HepG2 (cell line): Measurements from ENCODE around the gene PM20D1. TPM values are rescaled to one million over a fixed set of nuclear protein-coding genes. Genes with fewer than 3 reads are reported as not detected.

Source experiments
- ATAC-seq: fragments of 200-7000 bp; cut with Tn5 transposase; 3 replicates; pipeline ENCODE4 v1.9.1; 2020; ENCODE audit warnings: mild to moderate bottlenecking, moderate library complexity
- BruUV-seq: library from RNA; stranded (reverse); fragments of 400-500 nt; replicated peaks from 2 replicates; lab custom pipeline; 2021; lab: Mats Ljungman, UMichigan
- CTCF ChIA-PET: fragments of 300-600 bp; formaldehyde crosslinking; extraction: SDS; loops from one replicate; lab custom pipeline; 2021; ENCODE audit warnings: low total read pairs, inconsistent platforms, low intra/inter-chr PET ratio; lab: Yijun Ruan, JAX
- POLR2A ChIA-PET: fragments of 350-600 bp; sonication (Branson Sonifier 250); formaldehyde crosslinking; loops from one replicate; lab custom pipeline; 2020; ENCODE audit warnings: antibody characterized with exemption, inconsistent platforms; lab: Yijun Ruan, JAX
- DNase-seq: peaks from one replicate; pipeline ENCODE4 v3.0.0-alpha.2; 2015; ENCODE audit warnings: low spot score
- FAIRE-seq: peaks from 3 replicates; lab custom pipeline; 2011; peaks lifted over from hg19 to GRCh38; lab: Jason Lieb, UNC
- H2AFZ ChIP-seq: one replicate; pipeline ENCODE4 v1.6.1; 2011; ENCODE audit warnings: low read length, inconsistent platforms
- H3K27ac ChIP-seq: fragments of 300-600 bp; 3 replicates; pipeline ENCODE4 v1.8.0; 2011; ENCODE audit warnings: mixed run types, mild to moderate bottlenecking, mixed read lengths, low read length, inconsistent platforms; ENCODE audit not compliant: insufficient read depth; ENCODE audit errors: extremely low read length
- H3K27me3 ChIP-seq, 2 experiments: fragments of 200-600 bp in 1 of 2; 2 replicates in 1 of 2; 3 replicates in 1 of 2; pipeline versions ENCODE4 v1.6.0 to v1.8.0; 2011; ENCODE audit warnings: low read length in 2 of 2, mild to moderate bottlenecking in 2 of 2, moderate library complexity in 2 of 2, inconsistent platforms in 1 of 2; ENCODE audit not compliant: insufficient read depth in 2 of 2, control insufficient read depth in 1 of 2
- H3K36me3 ChIP-seq, 2 experiments: fragments of 200-600 bp in 1 of 2; replicated peaks in 1 of 2; 2 replicates in 1 of 2; 3 replicates in 1 of 2; pipeline versions ENCODE4 v1.5.1 to v1.8.0; 2011; ENCODE audit warnings: low read length in 2 of 2, inconsistent platforms in 1 of 2; ENCODE audit not compliant: insufficient read depth in 2 of 2, control insufficient read depth in 1 of 2
- H3K4me1 ChIP-seq: 2 replicates; pipeline ENCODE4 v1.5.1; 2012; ENCODE audit warnings: low read length, inconsistent platforms; ENCODE audit not compliant: insufficient read depth
- H3K4me2 ChIP-seq: 2 replicates; pipeline ENCODE4 v1.6.0; 2011; ENCODE audit warnings: low read depth, low read length, inconsistent platforms
- H3K4me3 ChIP-seq, 3 experiments: fragments of 200-600 bp in 1 of 3; sonication (generic), shearing (Covaris generic) in 1 of 3; replicated peaks in 1 of 3; 2 replicates each; pipeline ENCODE4 v1.5.1; 2011 to 2016; ENCODE audit warnings: low read length in 3 of 3, inconsistent platforms in 2 of 3, low read depth in 2 of 3, mild to moderate bottlenecking in 2 of 3, control low read depth in 1 of 3, mixed read lengths in 1 of 3; ENCODE audit not compliant: insufficient read depth in 1 of 3
- H3K79me2 ChIP-seq: one replicate; pipeline ENCODE4 v1.6.1; 2011; ENCODE audit warnings: low read length, inconsistent platforms; ENCODE audit not compliant: insufficient read depth
- H3K9ac ChIP-seq: 2 replicates; pipeline ENCODE4 v1.6.0; 2011; ENCODE audit warnings: mild to moderate bottlenecking, low read depth, low read length, inconsistent platforms; ENCODE audit not compliant: insufficient read depth
- H3K9me3 ChIP-seq: 2 replicates; pipeline ENCODE4 v1.5.1; 2012; ENCODE audit warnings: mild to moderate bottlenecking, low read length
- H4K20me1 ChIP-seq: 2 replicates; pipeline ENCODE4 v1.6.0; 2011; ENCODE audit warnings: inconsistent platforms, mild to moderate bottlenecking, low read length, moderate library complexity; ENCODE audit not compliant: insufficient read depth
- EZH2 ChIP-seq: conservative IDR thresholded peaks from 2 replicates; pipeline ENCODE4 v1.6.1; 2012; ENCODE audit warnings: mild to moderate bottlenecking, low read depth, low read length, moderate library complexity
- FOXC1 ChIP-seq: sonication (generic); formaldehyde crosslinking; IDR thresholded peaks from 2 replicates; pipeline ENCODE4 v1.8.0; 2022; ENCODE audit warnings: mild to moderate bottlenecking, missing genetic modification reagents, borderline replicate concordance
- FOXO1 ChIP-seq: sonication (generic); formaldehyde crosslinking; IDR thresholded peaks from 2 replicates; pipeline ENCODE4 v1.4.0; 2020; ENCODE audit warnings: missing genetic modification reagents
- MAZ ChIP-seq, 2 experiments: sonication (generic) in 1 of 2; formaldehyde crosslinking in 1 of 2; IDR thresholded peaks; 2 replicates each; pipeline versions ENCODE4 v1.5.0 to v1.6.1; 2012 to 2020; ENCODE audit warnings: low read depth in 2 of 2, mild to moderate bottlenecking in 2 of 2, borderline replicate concordance in 1 of 2, improper control_type of control experiment in 1 of 2, low read length in 1 of 2, missing genetic modification reagents in 1 of 2, moderate library complexity in 1 of 2
- NR2C2 ChIP-seq: sonication (generic); formaldehyde crosslinking; IDR thresholded peaks from 2 replicates; pipeline ENCODE4 v1.4.0; 2020; ENCODE audit warnings: missing genetic modification reagents, mild to moderate bottlenecking, moderate library complexity, borderline replicate concordance
- ZSCAN9 ChIP-seq: IDR thresholded peaks from 2 replicates; pipeline ENCODE4 v1.6.1; 2016; ENCODE audit warnings: borderline replicate concordance
- WGBS: methylation state at CpG from one replicate; pipeline ENCODE4 v1.1.6; 2017; ENCODE audit warnings: low lambda C conversion rate; 5-methylcytosine and 5-hydroxymethylcytosine counted together
- in situ Hi-C: cut with HindIII; loops from 2 replicates; pipeline ENCODE4 v1.10.0; 2017; ENCODE audit warnings: low pct_unique_long_range_greater_than_20kb; ENCODE audit not compliant: extremely low pct_ligation_motif_present
- intact Hi-C: fragments of 100-400 bp; cut with micrococcal nuclease; formaldehyde crosslinking; loops from one replicate; pipeline ENCODE4 v1.10.0; 2022; ENCODE audit not compliant: unreplicated experiment
- polyA plus RNA-seq, 8 experiments: library from polyadenylated mRNA; depleted of rRNA in 3 of 8; stranded (reverse) in 7 of 8; unstranded in 1 of 8; fragments of >200 nt; fragmentation: Illumina TruSeq in 4 of 8; extraction: Trizol in 4 of 8; gene quantifications; 2 replicates each; pipeline versions ENCODE4 v1.2.1 to v1.2.3, GENCODE V29; 2011 to 2016; ENCODE audit warnings: low read depth in 4 of 8, missing spikeins in 1 of 8, mixed read lengths in 1 of 8; ENCODE audit not compliant: insufficient read depth in 1 of 8
- total RNA-seq, 5 experiments: library from RNA; depleted of rRNA; stranded (reverse); fragments of >200 nt; fragmentation: Illumina TruSeq; extraction: Trizol; gene quantifications; 2 replicates each; pipeline ENCODE4 v1.2.3, GENCODE V29; 2016; ENCODE audit warnings: low read depth in 1 of 5
- TF ChIP-seq, protein P1 (sequence below): sonication (generic); formaldehyde crosslinking; IDR thresholded peaks from 2 replicates; pipeline ENCODE4 v1.5.0; 2020; ENCODE audit warnings: missing genetic modification reagents
- TF ChIP-seq, protein P2 (sequence below): sonication (generic); formaldehyde crosslinking; IDR thresholded peaks from 2 replicates; pipeline ENCODE4 v1.5.1; 2020; ENCODE audit warnings: mild to moderate bottlenecking, missing genetic modification reagents, moderate library complexity
- TF ChIP-seq, protein P3 (sequence below): sonication (generic); formaldehyde crosslinking; IDR thresholded peaks from 2 replicates; pipeline ENCODE4 v1.5.0; 2020; ENCODE audit warnings: mild to moderate bottlenecking, missing genetic modification reagents, moderate library complexity
- TF ChIP-seq, protein P4 (sequence below): sonication (generic); formaldehyde crosslinking; IDR thresholded peaks from 2 replicates; pipeline ENCODE4 v1.4.0; 2020; ENCODE audit warnings: mild to moderate bottlenecking, missing genetic modification reagents

Gene PM20D1
- total and polyA plus RNA-seq, 2 of the 13 experiments (the other 11 are each of a cell fraction or from before 2014, with no cell fraction given) = not detected

DNA sequence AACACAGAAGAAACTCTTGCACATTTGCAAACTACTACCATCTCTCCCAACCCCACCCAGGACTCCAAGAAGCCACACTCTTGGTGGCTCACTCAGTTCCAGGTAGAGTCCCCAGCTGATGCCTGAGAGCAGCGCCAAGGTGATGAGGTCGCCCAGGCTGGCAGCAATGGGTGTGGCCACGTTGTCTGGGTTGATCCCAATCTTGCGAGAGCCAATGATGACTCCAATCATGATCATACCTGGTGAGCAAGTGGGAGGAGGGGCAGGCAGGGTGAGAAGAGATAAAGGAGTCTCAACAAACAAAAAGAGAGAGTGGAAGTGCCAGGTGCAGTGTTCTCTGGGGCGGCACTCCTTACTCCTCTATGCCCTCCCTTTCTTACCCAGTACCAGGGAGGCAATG is 51.4 kb downstream of the PM20D1 start:
- Histone ChIP-seq H3K27me3 (no peaks in the 10 kb centered on the region), H4K20me1 (no peaks in the 10 kb centered on the region), H3K4me3 (no peak overlapping the region), H2AFZ (no peak overlapping the region), H3K4me2 (no peak overlapping the region), H3K9ac (no peak overlapping the region), H3K36me3 (no peaks in the 10 kb centered on the region), H3K79me2 (no peaks in the 10 kb centered on the region), H3K27ac (no peak overlapping the region), H3K9me3 (no peaks in the 10 kb centered on the region), H3K4me1 (no peaks in the 10 kb centered on the region)
- no peak for DNase-seq
- intact Hi-C loops = no loop called here
- TF ChIP-seq, protein P1, sequence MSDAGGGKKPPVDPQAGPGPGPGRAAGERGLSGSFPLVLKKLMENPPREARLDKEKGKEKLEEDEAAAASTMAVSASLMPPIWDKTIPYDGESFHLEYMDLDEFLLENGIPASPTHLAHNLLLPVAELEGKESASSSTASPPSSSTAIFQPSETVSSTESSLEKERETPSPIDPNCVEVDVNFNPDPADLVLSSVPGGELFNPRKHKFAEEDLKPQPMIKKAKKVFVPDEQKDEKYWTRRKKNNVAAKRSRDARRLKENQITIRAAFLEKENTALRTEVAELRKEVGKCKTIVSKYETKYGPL (CRISPR knock-in tag) = no peak
- TF ChIP-seq FOXO1 (CRISPR knock-in tag) (no peak), EZH2 (no peak), ZSCAN9 (CRISPR knock-in tag) (no peak), NR2C2 (CRISPR knock-in tag) (no peak), MAZ (IDR thresholded peaks at IDR 0.05; ENCODE audit: borderline replicate concordance, low read depth, low read length) (no peak), MAZ (CRISPR knock-in tag; IDR thresholded peaks at IDR 0.05; ENCODE audit: low read depth) (no peak), FOXC1 (no peak)
- TF ChIP-seq, protein P2, sequence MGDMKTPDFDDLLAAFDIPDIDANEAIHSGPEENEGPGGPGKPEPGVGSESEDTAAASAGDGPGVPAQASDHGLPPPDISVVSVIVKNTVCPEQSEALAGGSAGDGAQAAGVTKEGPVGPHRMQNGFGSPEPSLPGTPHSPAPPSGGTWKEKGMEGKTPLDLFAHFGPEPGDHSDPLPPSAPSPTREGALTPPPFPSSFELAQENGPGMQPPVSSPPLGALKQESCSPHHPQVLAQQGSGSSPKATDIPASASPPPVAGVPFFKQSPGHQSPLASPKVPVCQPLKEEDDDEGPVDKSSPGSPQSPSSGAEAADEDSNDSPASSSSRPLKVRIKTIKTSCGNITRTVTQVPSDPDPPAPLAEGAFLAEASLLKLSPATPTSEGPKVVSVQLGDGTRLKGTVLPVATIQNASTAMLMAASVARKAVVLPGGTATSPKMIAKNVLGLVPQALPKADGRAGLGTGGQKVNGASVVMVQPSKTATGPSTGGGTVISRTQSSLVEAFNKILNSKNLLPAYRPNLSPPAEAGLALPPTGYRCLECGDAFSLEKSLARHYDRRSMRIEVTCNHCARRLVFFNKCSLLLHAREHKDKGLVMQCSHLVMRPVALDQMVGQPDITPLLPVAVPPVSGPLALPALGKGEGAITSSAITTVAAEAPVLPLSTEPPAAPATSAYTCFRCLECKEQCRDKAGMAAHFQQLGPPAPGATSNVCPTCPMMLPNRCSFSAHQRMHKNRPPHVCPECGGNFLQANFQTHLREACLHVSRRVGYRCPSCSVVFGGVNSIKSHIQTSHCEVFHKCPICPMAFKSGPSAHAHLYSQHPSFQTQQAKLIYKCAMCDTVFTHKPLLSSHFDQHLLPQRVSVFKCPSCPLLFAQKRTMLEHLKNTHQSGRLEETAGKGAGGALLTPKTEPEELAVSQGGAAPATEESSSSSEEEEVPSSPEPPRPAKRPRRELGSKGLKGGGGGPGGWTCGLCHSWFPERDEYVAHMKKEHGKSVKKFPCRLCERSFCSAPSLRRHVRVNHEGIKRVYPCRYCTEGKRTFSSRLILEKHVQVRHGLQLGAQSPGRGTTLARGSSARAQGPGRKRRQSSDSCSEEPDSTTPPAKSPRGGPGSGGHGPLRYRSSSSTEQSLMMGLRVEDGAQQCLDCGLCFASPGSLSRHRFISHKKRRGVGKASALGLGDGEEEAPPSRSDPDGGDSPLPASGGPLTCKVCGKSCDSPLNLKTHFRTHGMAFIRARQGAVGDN = no peak
- TF ChIP-seq, protein P3, sequence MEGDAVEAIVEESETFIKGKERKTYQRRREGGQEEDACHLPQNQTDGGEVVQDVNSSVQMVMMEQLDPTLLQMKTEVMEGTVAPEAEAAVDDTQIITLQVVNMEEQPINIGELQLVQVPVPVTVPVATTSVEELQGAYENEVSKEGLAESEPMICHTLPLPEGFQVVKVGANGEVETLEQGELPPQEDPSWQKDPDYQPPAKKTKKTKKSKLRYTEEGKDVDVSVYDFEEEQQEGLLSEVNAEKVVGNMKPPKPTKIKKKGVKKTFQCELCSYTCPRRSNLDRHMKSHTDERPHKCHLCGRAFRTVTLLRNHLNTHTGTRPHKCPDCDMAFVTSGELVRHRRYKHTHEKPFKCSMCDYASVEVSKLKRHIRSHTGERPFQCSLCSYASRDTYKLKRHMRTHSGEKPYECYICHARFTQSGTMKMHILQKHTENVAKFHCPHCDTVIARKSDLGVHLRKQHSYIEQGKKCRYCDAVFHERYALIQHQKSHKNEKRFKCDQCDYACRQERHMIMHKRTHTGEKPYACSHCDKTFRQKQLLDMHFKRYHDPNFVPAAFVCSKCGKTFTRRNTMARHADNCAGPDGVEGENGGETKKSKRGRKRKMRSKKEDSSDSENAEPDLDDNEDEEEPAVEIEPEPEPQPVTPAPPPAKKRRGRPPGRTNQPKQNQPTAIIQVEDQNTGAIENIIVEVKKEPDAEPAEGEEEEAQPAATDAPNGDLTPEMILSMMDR (CRISPR knock-in tag) = no peak
- TF ChIP-seq, protein P4, sequence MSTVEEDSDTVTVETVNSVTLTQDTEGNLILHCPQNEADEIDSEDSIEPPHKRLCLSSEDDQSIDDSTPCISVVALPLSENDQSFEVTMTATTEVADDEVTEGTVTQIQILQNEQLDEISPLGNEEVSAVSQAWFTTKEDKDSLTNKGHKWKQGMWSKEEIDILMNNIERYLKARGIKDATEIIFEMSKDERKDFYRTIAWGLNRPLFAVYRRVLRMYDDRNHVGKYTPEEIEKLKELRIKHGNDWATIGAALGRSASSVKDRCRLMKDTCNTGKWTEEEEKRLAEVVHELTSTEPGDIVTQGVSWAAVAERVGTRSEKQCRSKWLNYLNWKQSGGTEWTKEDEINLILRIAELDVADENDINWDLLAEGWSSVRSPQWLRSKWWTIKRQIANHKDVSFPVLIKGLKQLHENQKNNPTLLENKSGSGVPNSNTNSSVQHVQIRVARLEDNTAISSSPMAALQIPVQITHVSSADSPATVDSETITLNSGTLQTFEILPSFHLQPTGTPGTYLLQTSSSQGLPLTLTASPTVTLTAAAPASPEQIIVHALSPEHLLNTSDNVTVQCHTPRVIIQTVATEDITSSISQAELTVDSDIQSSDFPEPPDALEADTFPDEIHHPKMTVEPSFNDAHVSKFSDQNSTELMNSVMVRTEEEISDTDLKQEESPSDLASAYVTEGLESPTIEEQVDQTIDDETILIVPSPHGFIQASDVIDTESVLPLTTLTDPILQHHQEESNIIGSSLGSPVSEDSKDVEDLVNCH (CRISPR knock-in tag) = no peak
- POLR2A ChIA-PET = no interaction called here
- BruUV-seq = no TSS peak
- CTCF ChIA-PET = no interaction called here
- in situ Hi-C loops = loop anchor here (10.0 kb wide), 1 partner anchor 306 kb away; no protein-coding TSS in a partner anchor
- 75% methylated on average over 5 of the region's 5 CpGs for WGBS
- FAIRE-seq = no peak
- ATAC-seq = no peak
